Colon (tissue), 2 donors: ENCODE results near the gene ITIH6.

ENCODE experiments used
- FAIRE-seq: peaks from 2 replicates; lab custom pipeline; 2012; peaks lifted over from hg19 to GRCh38; lab: Jason Lieb, UNC
- donor health status: control.
- donor health status: control.

Gene ITIH6

DNA sequence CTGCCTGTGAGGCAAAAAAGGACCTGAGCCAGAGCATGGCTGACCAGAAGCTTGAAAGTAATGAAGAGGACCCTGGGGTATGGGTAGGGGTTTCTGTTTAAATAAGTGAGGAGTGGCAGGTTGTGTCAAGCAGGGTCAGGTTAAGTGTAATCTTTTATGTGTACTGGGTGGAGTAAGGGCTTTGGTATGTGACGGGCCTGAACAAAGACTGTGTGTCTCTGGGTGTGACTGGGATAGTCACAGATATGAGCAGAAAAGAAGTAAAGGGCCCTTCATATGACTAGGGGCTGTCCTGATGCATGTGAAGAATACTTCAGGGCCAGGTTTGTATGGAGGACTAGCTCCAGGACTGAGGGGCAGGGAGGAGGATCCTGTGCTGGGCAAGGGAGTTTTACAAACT is 82.4 kb downstream of the ITIH6 start:
- no peak for FAIRE-seq

- no peak for FAIRE-seq
Measured at GRCh38 chrX:54714424-54714823, 83.6 kb downstream of the ITIH6 start.

- FAIRE-seq: no peak
Measured at GRCh38 chrX:54711735-54712134, 86.3 kb downstream of the ITIH6 start.

DNA sequence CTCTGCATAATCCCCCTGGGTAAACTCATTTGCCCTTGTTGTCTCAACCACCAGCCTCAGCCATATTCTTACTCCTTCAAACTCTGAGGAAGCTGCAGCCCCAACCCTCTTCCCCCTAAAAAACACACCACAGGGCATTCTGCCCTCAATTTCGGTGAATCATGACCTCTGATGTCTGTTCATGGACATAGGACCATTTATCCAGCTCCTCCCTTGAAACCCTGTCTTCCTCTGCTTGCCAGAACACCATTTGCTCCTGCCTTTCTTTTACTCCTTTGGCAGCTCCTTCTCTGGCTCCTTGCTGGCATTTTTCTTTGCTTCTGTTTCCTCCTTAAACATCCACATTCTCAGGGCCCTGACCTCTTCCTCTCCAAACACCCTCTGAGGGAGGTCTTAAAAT is 87.1 kb downstream of the ITIH6 start:
- FAIRE-seq: no peak

DNA sequence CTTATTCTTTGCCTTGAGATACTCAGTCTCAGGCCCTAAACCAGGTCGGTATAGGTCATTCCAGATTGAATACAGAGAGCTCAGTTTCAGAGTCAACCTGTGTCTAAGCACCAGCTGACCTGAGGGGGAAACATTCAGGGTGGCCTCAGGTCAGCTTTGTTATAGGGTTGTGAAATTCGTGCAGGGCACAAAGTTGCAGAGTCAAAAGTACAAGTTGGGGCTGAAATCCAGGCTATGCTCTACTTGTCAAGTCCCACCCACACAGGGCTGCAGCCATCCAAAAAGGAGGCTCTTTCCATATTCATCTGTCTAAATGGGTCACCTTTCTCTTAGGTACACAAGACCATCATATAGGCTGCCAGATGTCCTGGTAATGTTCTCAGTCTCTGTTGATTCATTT is 89.7 kb downstream of the ITIH6 start:
- FAIRE-seq: no peak
